Fibroblast of upper back skin (primary cell): ENCODE results near the gene ACR.
"Not testable (repeated sequence)": the region's sequence is repeated elsewhere in the genome, so short reads cannot be mapped to it uniquely, and the experiment has no call there.

Experiments
- DNase-seq: peaks from one replicate; pipeline ENCODE4 v3.0.0-alpha.2; 2013

The ACR gene

DNA sequence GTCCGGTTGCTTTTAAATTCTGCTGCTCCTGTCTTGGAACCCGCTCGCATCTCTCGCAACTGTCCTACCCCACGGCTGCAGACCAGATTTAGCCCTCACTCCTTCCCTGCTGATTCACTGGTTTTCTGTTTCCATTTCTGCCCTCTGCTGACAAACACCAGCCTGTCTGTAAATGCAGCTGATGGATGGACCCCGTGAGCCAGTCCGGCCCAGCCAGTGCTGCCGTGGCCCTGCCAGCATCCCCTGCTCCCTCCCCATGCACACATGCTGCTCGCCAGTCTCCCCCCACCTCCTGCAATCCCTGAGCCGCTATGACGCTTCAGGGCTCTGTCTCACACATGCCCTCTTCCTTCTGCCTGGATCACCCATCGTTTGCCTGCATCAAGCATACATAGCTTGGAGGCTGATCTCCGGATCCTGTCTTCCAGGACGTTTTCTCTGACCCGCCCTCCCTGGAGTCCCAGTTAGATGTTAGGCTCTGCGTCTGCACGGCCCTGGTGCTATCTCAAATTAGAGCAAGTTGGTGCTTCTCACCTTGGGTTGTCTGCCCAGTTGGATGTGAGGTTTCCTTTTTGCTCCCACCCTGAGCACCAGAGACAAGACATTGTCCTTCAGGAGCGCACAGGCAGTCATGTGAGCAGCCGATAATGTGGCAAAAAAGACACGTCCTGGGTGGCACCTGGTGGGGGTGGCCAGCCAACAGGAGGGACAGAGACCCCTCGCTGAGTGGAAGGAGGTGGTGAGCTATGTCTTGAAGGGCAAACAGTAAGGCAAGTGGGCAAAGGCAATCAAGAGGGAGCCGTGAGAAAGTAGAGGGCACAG lies 4.3 kb upstream of the ACR start:
- peak; percentile 39 for DNase-seq

DNA sequence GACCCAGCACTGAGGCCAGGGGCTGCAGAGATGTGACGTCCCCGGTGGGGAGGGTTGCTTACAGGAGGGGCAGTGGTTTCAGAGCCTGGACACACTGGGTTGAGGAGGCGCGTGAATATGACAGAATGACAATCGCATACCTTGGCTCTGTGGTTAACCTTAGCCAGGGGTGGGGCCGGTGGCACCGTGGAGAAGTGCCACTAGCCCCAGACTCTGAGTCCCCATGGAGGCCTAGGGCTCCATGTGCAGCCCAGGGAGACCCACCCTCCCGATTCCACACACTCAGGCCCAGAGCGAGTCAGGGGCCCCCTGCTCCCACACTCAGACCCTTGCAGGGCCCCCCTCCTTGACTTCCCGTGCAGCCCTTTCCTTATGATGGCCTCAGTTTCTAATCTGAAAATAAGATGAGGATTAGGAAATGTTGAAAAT lies 3.6 kb upstream of the ACR start:
- DNase-seq, result no peak

DNA sequence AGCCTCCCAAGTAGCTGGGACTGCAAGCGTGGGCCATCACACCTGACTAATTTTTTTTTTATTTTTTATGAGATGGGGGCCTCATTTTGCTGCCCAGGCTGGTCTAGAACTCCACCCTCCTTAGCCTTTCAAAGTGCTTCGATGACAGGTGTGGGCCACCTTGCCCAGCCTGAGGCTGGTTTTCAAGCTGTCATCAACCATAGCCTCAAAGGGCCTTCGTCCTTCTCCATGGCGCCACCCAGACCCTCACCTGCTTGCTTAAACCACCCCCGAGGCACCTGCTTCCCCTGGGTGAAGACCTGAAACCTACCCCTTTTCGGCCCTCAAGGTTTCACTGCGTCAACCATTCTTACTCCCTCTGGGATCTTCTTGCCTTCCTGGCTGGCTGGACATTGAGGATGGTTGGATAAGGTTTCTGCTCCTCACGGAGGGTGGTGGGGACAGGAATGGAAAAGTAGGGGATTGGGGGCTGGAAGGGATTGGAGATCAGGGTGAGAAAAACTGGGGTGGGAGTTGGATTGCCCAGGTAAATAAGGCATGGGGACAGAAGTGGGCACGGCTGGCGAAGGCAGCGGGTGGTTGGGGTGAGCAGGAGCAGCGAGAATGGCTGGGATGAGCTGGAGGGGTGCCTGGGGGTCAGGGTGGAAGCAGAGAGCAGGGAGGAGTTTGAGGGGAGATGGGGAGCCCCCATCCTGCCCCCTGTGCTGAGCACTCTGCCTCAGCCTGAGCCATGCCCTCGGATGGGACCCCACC lies 2.8 kb upstream of the ACR start:
- DNase-seq, result no peak

DNA sequence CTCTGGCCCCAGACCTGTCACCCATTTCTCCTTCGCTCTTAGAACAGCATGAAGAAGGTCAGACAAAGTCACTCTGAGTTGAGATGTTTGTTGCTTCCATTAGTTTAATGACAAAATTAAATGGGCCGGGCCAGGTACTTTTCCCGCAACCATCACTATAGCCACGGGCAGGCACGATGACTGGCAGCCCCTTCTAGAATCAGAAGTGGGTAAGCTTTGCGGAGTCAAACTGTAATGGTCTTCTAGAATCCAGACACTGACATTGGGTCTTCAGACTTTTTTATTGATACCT lies 2.3 kb upstream of the ACR start:
- no peak for DNase-seq

DNA sequence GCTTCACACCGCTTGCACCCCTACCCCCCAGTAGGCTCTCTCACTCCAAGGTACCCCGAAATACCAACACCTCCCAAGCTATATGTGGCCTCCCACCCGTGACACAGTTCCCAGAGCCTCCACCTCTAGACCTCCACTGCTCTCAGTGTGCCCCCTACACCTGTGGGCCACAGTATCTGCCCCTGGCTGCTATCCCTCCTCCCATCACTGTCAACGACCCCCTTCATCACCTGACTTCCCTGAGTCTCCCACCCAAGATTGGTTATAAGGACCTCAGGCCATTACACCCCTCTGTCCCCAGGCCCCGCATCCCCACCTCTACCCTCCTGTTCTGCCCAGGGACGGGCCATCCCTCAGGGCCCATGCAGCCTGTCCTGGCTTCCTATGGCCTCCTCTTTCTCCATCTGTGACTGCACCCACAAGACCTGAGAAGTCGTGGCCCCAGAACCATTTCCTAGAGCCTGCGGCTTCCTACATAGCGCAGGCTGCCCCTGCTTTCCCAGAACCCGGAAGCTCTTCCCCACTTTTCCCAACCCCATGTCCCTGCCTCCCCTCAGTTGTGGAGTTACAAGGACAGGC lies 734 bp downstream of the ACR start:
- DNase-seq, result no peak

DNA sequence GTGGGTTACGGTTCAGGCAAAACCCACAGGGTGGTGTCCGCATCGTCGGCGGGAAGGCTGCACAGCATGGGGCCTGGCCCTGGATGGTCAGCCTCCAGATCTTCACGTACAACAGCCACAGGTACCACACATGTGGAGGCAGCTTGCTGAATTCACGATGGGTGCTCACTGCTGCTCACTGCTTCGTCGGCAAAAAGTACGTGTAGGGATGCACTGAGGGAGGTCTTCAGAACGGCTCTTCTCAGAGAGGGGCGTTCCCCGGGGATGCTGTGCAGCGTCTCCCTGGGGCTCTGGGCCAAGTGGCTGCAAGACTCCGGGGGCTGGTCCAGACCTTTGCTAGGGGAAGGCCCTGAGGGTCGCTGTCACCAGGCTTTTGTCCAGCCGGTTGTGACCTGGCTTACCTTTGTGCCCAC lies 1.3 kb downstream of the ACR start:
- no peak for DNase-seq

DNA sequence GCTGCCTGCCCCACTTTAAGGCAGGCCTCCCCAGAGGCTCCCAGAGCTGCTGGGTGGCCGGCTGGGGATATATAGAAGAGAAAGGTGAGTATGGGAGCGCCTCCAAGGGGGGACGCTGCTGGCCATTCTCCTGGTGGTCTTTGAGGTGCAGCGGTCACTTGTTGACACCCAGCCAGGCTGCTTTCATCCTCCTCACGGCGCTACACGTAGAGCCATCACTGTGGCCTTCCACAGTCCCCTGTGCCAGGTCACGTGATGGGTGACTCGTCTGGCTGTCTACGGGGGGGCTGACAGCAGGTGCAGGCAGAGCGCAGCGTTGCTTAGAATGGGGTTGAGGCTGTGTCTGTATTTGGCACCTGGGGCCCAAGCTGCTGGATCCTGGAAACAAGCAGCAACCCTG lies 1.9 kb downstream of the ACR start:
- DNase-seq, result no peak

DNA sequence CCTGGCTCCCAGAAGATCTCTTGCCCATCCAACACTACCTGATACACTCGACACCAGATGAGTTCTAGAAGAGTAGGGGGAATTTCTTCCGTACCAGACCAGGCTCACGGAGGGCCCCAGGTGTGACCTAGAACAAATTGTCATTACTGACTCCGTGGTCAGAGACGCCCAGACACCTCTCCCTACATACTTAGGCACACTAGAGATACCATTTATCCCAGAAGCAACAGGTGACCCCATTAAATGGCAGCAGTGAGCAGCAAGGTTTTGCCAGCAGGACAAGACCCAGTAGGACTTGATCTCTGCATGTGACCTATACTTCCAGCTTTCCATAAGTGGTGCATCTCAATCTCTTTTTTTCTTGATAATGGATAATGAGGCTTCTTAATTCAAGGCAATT lies 2.7 kb downstream of the ACR start:
- DNase-seq, result not testable (repeated sequence)

DNA sequence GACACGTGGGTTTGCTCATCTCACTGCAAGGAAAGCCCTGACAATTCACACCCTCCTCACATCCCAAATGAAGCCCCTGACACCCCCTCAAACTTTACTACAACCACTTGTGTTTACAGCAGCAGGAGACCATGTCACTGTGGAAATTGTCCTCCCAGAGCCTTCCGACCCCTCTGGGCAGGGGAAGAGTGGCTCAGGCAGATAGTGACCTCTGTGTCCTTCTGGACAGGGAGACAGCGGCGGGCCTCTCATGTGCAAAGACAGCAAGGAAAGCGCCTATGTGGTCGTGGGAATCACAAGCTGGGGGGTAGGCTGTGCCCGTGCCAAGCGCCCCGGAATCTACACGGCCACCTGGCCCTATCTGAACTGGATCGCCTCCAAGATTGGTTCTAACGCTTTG lies 6.4 kb downstream of the ACR start:
- not testable (repeated sequence) for DNase-seq

DNA sequence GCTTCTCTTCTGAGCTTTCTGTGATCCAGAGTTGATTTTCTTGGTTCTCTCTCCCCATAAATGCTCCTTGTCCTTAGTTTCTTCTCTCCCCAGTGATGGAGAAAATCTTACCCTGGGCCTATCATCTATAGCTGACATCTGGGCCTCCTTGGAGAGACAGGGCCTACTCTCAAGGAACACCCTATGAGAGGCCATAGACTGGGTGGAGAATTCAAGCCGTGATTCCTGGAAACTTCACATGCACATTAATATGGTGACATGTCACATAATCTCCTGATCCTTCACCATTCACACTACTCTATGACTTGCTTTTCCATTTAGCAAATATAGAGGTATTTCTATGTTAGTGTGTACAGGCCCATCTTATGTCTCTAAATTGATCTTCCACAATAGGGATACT lies 9.5 kb downstream of the ACR start:
- not testable (repeated sequence) for DNase-seq

DNA sequence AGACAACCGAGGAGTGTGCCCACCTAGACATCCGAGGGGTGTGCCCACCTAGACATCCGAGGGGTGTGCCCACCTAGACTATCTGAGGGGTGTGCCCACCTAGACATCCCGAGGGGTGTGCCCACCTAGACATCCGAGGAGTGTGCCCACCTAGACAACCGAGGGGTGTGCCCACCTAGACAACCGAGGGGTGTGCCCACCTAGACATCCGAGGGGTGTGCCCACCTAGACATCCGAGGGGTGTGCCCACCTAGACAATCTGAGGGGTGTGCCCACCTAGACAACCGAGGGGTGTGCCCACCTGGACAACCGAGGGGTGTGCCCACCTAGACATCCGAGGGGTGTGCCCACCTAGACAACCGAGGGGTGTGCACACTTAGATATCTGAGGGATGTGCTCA lies 10.6 kb downstream of the ACR start:
- not testable (repeated sequence) for DNase-seq

DNA sequence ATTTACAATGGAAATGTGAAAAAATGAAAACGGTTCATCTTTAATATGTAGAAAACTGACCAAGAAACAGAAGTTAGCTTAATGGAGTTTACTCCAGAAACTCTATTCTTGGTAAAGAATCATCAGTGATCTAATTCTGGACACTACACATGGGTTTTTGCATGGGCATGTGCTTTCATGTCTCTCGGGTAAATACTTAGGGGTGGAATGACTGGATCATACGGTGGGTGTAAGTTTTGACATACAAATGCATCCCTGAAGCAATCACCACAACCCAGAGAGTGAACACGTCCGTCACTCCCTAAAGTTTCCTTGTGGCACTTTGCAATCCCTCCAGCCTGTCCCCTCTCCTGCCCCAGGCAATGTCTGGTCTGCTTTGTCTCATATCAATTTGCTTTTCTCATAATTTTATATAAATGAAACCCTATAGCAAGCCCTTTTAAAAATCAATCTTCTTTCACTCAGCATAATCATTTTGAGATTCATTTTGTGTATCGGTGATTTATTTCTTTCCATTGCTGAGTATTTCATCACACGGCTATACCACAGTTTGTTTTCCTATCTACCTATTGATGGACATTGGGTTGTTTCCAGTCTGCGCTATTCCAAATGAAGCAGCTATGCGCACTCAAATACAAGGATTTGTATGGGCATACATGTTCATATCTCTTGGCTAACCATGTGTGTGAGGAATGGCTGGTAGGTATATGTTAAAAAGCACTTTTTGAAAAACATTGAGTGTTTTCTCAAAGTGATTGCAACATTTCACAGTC lies 11.5 kb downstream of the ACR start:
- DNase-seq, result not testable (repeated sequence)

DNA sequence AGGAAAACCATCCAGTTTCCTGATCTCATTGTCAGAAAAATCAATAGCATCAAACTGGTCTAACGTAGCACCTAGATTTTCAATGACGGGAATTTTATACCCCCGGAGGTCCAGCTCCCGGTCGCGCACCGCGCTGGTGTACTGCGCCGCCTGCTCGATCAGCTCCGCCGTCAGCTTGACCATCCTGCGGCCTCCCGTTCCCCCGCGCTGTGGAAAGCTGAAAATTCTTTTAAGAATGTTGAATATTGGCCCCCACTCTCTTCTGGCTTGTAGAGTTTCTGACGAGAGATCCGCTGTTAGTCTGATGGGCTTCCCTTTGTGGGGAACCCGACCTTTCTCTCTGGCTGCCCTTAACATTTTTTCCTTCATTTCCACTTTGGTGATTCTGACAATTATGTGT lies 17.2 kb downstream of the ACR start:
- DNase-seq, result not testable (repeated sequence)

DNA sequence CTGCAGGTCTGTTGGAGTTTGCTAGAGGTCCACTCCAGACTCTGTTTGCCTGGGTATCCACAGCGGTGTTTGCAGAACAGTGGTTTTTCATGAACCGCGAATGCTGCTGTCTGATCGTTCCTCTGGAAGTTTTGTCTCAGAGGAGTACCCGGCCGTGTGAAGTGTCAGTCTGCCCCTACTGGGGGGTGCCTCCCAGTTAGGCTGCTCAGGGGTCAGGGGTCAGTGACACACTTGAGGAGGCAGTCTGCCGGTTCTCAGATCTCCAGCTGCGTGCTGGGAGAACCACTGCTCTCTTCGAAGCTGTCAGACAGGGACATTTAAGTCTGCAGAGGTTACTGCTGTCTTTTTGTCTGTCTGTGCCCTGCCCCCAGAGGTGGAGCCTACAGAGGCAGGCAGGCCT lies 18.4 kb downstream of the ACR start:
- not testable (repeated sequence) for DNase-seq

DNA sequence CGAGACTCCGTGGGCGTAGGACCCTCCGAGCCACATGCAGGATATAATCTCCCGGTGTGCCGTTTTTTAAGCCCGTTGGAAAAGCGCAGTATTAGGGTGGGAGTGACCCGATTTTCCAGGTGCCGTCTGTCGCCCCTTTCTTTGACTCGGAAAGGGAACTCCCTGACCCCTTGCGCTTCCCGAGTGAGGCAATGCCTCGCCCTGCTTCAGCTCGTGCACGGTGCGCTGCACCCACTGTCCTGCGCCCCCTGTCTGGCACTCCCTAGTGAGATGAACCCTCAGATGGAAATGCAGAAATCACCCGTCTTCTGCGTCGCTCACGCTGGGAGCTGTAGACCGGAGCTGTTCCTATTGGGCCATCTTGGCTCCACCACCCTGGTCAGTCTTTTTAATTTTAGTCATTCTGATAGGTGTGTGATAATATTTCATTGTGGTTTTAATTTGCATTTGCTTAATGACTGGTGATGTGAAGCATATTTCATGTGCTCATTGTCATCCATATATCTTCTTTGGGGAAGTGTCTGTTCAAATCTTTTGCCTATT lies 19.0 kb downstream of the ACR start:
- DNase-seq, result peak; percentile 9

DNA sequence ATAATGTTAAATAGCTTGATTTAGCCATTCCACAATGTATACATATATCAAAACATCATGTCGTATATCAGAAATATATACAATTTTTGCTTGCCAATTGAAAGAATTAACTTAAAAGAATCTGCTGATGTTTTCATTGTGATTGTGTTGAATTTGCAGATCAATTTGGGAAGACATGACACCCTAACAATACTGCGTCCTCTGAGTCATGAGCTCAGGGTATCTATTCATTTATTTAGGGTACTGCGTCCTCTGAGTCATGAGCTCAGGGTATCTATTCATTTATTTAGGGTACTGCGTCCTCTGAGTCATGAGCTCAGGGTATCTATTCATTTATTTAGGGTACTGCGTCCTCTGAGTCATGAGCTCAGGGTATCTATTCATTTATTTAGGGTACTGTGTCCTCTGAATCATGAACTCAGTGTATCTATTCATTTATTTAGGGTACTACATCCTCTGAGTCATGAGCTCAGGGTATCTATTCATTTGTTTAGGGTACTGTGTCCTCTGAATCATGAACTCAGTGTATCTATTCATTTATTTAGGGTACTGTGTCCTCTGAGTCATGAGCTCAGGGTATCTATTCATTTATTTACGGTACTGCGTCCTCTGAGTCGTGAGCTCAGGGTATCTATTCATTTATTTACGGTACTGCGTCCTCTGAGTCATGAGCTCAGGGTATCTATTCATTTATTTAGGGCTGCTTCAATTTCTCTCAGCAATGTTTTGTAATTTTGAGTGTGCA lies 21.8 kb downstream of the ACR start:
- peak; percentile 50 for DNase-seq

DNA sequence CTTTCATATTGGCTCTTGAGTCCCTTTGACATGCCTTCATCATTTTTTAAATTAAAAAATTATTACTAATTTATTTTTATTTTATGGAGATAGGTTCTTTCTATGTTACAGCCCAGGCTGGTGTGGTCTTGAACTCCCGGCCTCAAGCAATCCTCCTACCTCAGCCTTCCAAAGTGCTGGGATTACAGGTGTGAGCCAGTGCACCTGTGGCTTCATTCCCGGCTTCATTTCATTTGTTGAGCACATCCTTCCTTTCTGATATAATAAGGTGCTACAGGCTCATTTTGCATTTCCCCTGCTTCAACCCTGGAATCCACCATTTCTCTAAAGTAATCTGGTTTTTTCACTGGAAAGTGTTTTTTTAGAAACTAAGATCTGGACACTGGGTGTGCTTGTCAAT lies 23.8 kb downstream of the ACR start:
- not testable (repeated sequence) for DNase-seq

DNA sequence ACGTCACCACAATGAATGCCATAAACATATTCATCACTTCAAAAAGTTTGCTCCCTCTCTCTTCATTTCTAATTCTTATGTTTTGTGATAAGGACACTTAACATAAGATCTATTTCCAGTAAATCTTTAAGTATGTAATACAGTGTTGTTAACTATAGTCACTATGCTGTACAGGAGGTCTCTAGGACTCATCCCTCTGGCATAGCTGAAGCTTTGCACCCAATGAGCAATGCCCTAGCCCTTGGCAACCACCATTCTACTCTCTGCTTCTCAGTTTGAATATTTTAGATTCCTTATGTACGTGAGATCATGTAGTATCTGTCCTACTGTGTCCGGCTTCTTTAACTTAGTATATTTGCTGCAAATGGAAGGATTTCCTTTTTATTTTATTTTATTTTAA lies 26.3 kb downstream of the ACR start:
- DNase-seq, result peak; percentile 4

DNA sequence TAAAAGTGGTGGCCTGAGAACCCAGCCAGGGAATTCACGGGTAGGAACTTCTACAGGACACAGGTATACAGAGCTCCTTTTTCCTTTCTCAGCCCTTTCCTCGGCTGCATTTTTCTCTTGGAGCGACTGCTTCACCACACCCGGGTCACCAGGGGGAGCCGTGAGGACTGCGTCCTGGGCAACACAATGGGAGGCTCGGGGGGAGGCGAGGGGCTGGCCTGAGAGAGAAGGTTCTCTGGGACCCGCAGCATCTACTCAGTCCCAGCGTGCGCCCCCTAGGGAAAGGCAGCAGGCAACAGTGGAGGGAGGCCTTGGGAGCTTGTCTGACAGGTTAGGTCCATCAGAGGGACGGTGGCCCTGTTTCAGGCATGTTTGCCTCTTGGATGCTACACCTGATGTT lies 37.1 kb downstream of the ACR start:
- peak; percentile 41 for DNase-seq

DNA sequence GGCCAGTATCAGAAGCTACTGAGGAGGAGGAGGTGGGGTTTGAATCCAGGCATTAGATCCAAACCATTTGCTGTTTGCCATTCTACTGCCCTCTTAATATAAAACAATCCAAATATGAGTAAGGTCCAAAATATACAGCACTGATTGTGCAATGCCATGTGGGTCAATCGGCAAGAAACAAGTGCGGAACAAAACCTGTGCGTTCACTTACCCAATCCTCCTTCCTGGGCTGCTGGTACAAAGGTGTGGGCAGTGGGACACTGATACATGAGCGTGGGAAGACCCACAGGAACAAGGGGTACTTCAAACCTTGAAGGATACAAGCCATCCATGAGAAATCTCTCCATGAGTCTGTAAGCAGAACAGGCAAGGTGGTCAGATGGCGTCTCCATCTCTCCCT lies 39.6 kb downstream of the ACR start:
- DNase-seq, result not testable (repeated sequence)

DNA sequence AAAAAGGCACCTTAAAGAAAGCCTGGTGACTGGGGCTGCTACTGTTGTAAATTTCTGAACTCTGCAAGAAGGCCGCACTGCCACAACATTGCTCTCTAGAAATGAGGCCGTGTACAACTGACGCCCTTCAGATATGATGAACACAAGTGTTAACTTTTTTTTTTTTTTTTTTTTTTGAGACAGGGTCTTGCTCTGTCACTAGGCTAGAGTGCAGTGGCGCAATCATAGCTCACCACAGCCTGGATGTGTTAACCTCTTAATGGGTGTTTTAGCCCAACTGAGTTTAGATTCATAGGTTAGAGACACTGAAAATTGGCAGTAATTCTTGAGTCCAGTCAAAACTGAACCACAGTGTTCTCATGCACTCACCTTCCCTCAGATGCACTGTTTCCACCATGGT lies 42.2 kb downstream of the ACR start:
- DNase-seq, result not testable (repeated sequence)

DNA sequence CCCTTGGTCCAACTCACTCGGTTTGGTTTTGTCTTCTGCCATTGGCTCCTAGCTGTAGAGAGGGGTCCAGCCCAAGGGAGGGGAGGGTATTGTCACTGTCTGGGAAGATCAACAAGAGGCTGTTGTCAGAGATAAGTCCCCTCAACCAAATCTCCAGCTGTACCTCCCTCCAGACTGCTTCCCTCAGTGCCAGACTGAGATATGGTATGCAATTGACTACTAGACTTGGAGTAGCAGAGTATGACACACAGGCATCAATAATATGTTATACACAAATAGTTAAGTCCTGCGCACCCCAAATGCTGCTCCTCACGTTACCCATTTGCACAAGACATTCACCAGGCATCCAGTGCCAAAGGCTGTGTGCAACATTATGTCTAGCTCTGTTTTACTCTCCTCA lies 44.2 kb downstream of the ACR start:
- not testable (repeated sequence) for DNase-seq
